GM12872 (cell line): ENCODE measurements around the gene OMA1.

ENCODE experiments used
- TF ChIP-seq, protein P1 (sequence below): IDR thresholded peaks from 3 replicates; pipeline ENCODE4 v1.5.1; 2011; ENCODE audit warnings: low read depth, mild to moderate bottlenecking, low read length, moderate library complexity; ENCODE audit not compliant: insufficient read depth

The OMA1 gene

DNA sequence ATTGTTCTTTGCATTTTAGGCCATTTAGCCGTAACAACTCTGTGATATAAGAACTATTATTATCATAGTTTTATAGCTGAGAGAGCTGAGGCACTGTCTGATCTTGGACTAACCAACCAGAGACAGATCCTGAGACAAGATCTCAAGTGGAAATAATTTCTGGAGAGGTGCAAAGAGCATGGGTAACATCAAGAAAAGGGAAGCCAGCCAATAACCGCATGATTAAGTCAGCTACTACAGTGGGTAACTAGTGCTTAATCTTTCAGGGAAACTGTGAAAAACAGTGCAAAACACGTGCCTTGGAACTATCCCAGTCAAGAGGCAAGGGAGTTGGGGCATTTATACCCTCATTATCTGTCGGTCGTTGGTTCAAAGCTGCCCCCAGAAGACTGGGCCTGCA is 105.8 kb downstream of the OMA1 start:
- TF ChIP-seq, protein P1, sequence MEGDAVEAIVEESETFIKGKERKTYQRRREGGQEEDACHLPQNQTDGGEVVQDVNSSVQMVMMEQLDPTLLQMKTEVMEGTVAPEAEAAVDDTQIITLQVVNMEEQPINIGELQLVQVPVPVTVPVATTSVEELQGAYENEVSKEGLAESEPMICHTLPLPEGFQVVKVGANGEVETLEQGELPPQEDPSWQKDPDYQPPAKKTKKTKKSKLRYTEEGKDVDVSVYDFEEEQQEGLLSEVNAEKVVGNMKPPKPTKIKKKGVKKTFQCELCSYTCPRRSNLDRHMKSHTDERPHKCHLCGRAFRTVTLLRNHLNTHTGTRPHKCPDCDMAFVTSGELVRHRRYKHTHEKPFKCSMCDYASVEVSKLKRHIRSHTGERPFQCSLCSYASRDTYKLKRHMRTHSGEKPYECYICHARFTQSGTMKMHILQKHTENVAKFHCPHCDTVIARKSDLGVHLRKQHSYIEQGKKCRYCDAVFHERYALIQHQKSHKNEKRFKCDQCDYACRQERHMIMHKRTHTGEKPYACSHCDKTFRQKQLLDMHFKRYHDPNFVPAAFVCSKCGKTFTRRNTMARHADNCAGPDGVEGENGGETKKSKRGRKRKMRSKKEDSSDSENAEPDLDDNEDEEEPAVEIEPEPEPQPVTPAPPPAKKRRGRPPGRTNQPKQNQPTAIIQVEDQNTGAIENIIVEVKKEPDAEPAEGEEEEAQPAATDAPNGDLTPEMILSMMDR = no peak

DNA sequence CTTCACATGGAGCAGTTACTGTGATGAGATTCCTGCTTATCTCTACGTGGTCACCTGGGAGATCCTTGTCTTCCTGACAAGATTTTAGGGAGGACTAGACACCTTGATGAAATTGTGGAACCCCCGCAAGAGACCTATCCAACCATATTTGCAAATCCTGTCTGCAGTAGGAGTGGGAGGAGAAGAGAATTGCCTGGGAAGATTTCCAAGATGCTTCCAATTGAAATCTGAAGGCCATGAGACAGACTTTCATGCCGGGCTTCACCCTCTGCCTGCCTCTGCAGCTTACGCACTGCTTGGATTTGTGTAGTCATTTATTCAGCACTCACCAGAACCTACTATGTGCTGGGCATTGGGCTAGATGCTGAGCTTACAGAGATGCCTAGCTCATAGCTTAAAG is 106.6 kb downstream of the OMA1 start:
- TF ChIP-seq, protein P1 = no peak

DNA sequence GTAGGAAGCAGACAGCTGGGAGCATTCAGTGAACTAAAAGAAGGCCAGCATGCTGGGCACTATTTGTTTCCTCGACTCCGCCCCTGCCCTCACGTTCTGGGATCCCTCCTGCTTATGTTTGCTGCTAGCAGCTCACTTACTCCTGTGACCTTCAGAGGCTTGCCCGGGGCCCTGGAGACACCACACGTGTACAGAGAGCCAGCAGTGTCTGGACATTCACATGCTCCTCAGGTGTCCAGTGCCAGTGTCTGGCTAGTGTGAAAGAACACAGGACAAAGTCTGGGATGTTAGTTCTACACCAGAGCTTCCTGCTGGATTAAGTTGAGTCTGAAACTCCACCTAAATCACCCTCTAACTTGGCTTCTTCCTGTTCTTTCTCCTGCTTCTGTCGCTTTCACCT is 108.1 kb downstream of the OMA1 start:
- TF ChIP-seq, protein P1 = no peak

DNA sequence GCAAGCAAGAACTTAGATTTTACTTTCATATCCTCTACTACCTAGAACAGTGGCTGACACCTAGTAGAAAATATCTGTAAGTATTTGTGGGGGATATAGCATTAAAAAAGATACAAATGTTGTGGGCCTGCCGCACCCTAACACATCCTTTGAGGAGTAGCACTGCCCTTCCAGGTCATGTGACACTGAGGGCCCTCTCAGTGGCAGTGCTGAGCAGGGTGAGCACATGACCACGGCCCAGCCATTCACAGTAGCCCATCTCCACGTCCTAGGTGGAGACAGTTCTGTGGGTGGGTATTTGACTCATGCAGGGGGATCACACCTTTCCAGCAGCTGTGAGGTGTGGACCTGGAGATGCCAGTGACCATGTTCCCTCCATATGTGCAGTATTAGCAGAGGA is 108.9 kb downstream of the OMA1 start:
- TF ChIP-seq, protein P1 = no peak

DNA sequence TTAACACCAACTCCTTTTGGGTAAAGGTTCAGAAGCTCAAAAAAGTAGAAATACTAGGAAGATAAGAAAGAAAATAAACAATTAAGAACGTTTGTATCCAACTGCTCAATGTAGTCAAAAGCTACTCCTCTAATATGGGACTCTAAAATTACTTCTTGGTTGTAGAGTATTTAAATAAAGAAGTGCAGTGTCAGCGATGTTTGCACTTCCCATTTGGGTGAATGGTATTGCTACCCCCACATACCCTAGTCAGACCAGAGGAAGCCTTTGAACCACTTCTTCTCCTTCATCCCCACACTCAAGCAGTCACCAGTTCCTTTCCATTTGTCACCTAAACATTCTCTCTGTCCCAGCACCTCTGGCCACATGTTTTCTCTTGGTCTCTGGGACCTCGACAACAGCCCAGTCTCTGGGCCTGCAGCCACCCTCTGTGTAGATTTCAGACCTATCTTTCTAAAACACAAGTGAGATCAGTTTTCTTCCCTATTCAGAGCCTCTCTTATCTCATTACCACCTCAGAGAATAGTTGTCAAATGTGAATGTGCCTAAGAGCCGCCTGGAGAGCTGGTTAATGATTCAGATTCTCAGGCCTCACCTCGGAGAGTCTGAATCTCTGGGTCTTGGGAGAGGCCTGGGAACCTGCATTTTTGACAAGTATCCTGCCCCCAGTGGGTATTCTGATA is 109.8 kb downstream of the OMA1 start:
- TF ChIP-seq, protein P1 = no peak

DNA sequence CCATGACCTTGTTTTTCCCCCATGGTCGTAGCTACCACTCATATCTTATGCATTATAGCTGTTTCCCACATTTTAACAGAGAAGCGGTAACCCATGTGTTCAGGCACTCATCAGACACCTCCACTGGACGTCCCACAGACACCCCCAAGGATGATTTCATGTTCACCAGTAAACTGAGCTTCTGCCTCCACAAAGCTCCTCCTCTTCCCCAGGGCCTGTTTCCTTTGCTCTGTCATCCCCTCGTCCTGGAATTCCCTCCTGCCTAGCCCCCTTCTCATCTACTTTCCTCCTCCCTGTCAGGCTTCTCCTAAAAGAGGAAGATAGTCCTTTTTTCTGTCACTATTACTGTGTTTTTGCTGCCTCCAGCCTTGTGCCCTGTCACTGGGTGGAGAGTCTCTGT is 111.2 kb downstream of the OMA1 start:
- TF ChIP-seq, protein P1 = no peak

DNA sequence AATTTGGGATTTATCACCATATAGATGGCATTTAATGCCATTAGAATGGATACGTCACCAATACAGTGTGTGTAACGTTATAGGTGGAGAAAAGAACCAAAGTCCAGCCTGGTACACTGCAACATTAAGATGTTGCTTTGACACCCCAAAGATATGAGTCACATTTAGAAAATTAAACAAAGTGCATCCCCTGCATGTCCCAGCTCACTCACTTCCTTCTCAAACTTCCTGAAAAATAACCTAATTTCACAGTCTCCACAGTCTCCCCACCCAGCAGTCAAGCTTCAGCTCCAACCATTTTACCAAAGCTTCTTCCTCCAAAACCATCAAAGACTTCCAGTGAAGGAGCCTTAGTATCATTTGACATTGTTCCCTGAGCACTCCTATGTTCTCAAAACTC is 111.9 kb downstream of the OMA1 start:
- TF ChIP-seq, protein P1 = no peak

DNA sequence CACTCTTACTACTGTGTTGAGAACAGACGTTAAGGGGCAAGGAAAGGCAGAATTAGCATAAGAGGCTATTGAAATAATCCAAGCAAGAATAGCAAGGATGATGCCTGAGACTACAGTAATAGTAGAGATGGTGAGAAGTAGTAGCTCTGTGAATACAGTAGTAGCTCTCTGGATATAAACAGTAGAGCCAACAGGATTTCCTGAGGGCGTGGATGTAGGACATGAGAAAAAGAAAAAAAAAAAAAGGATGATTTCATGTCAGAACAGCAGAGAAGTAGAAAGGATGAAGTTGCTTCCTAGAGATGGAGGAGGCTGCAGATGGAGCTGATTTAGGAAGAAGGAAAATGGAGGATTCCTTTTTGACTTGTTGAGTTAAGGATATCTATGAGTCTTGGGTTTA is 112.3 kb downstream of the OMA1 start:
- TF ChIP-seq, protein P1 = no peak
